ENCODE measurements around the gene SLC31A1. TPM values are rescaled to one million over a fixed set of nuclear protein-coding genes. Genes with fewer than 3 reads are reported as not detected.

SLC31A1 gene
- total RNA-seq, 1 donor from 2014 or later = 11.4 TPM

DNA sequence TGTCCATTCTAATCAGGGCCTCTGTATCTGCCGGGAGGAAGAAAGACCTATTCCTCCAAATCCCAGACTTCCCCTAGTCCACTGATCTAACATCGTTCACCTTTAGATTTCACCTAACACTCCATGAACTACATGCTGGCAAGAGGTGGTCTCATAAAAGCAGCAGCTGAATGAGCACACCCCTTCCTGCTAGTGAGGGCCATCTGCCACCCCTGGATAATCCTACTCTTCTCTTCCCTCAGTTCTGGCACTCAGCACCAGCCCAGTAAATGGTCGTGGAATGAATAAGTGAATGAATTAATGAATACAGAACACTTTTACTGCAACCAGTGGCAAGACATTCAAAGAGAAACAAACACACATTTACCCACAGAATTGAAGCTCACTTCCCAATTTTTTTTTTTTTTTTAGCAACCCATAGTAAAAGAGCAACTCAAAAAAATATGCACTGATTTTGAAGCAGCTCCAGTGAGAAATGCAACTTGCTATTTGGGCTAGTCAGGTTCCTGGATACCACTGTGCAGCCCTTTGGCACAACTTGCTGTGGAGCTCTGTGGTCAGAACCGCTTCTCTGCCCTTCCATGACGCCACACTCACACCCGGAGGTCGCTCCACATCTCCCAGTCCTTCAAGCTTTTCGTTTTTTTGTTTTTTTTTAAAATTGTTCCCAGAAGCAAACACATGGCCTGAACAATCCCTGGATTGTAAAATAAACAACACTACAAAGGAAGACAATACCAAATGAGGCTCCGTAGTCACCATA is 75.6 kb downstream of the SLC31A1 start:
- intact Hi-C loops (cut with micrococcal nuclease) = no loop called here
- DNase-seq = no peak
- no peak for ATAC-seq

GRCh38 chr9:113298311-113298710 is 77.0 kb downstream of the SLC31A1 start:
- DNase-seq (no peak), ATAC-seq (no peak)
- intact Hi-C loops (cut with micrococcal nuclease) = no loop called here

GRCh38 chr9:113298924-113299770 is 77.8 kb downstream of the SLC31A1 start:
- ATAC-seq (no peak), DNase-seq (no peak)
- intact Hi-C loops (cut with micrococcal nuclease) = no loop called here

- intact Hi-C loops (cut with micrococcal nuclease) = no loop called here
- DNase-seq (no peak), ATAC-seq (no peak)
These were observed 78.5 kb downstream of the SLC31A1 start for GRCh38 chr9:113299800-113300292.

- DNase-seq (no peak), ATAC-seq (no peak)
- intact Hi-C loops (cut with micrococcal nuclease) = no loop called here
These were observed 80.2 kb downstream of the SLC31A1 start for GRCh38 chr9:113301548-113301947.

DNA sequence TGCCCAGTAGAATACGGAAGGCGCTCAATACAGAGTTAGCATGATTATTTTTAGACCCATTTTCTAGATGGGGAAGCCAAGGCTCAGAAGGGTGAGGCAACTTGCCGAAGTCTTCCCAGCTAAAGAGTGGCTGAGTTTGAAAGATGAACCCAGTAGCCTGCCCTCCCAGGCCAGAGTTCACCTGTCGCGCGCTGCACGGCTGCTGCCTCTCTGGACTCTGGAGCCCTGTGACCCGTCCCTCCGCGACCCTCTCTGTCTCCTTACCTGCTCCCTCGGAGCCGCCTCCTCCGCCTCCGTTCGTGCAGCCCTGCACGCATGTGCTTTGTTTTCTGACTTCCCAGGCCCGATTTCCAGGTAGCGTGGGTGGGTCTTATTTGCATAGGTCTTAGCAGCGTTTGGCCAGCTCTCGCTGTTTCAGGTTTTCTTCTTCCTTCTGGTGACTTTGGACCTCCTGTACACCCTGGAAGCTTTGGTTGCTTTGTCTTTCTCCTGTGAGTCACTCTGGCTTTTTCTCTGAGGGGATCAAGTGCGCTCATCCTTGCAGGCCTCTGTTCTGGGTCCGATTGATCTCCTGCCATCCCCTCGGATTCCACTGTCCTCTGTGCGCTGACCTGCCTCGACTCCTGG is 81.6 kb downstream of the SLC31A1 start, which contains the start of gene RNF183:
Gene RNF183 (minus strand): TSS at position 585 of the 627 bp plus-strand sequence. CDS start 5,192 bp downstream, outside the sequence.
- ATAC-seq (no peak), DNase-seq (no peak)
- intact Hi-C loops (cut with micrococcal nuclease) = no loop called here

GRCh38 chr9:113306566-113306965 is 85.2 kb downstream of the SLC31A1 start:
- DNase-seq (no peak), ATAC-seq (no peak)
- intact Hi-C loops (cut with micrococcal nuclease) = no loop called here

GRCh38 chr9:113307396-113307975 is 86.1 kb downstream of the SLC31A1 start:
- ATAC-seq (no peak), DNase-seq (no peak)
- intact Hi-C loops (cut with micrococcal nuclease) = no loop called here

DNA sequence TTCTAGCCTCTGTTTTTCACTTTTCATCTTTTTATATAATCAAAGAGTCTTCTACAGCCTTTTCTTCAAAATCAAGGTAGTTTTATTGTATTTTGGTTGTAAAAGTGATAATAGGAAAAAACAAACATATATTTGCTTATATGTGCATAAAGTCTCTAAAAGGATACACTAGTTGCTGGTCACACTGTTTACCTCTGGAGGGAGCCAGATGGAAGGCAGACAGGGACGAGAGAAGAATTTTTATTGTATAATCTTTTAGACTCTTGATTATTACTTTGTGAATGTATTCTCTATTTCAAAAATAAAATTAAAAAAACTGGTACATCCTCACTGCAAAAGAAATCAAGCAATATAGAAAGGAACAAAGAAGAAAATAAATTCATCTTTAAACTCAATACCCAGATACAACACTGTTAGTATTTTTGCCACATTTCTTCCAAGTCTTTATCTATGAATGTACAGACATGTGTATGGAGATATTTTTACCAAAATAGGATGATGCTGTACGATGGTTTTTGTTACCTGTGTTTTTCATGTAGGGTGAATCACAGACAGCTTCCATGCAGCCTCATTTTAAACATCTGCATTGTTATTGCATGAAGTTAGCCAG is 88.0 kb downstream of the SLC31A1 start:
- ATAC-seq (peak; percentile 67), DNase-seq (no peak)
- intact Hi-C loops (cut with micrococcal nuclease) = no loop called here

GRCh38 chr9:113310538-113310937 is 89.2 kb downstream of the SLC31A1 start:
- DNase-seq = no peak
- intact Hi-C loops (cut with micrococcal nuclease) = no loop called here
- peak; percentile 80 for ATAC-seq

DNA sequence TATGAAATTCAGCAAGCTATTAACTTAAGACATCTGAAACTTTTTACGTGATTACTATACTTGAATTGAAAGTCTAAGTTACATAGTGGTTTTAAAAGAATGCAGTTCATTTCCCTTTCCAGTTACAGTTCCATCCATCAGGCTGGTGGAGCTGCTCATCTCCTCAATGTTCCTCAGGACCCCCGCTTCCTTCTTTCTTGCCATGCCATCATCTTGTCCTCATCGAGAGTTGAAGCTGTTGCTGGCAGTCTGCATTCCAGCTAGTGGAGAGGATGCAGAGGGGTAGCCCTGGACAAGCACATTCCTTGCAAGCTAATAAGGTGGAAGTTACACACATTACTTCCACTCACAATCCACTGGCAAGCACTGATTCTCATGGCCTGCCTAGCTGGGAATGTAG is 90.6 kb downstream of the SLC31A1 start:
- ATAC-seq = no peak
- DNase-seq = no peak
- intact Hi-C loops (cut with micrococcal nuclease) = no loop called here

- intact Hi-C loops (cut with micrococcal nuclease) = no loop called here
- DNase-seq (no peak), ATAC-seq (no peak)
These were observed 91.9 kb downstream of the SLC31A1 start for GRCh38 chr9:113313261-113313660.

Other genes with a start within 250 kb of the SLC31A1 start
- 4.3 TPM for gene ZNF883, start 209.4 kb upstream of the SLC31A1 start, total RNA-seq
- 0.82 TPM for gene ZFP37, start 164.8 kb upstream of the SLC31A1 start, total RNA-seq
- gene SLC31A2, start 70.5 kb upstream of the SLC31A1 start, total RNA-seq = 13.9 TPM
- 21.4 TPM for gene FKBP15, start 267 bp upstream of the SLC31A1 start, total RNA-seq
- 34.9 TPM for gene CDC26, start 54.0 kb downstream of the SLC31A1 start, total RNA-seq
- gene PRPF4, start 54.1 kb downstream of the SLC31A1 start, total RNA-seq = 11.7 TPM
- gene RNF183, start 81.8 kb downstream of the SLC31A1 start, total RNA-seq = not detected
- 12.9 TPM for gene WDR31, start 118.7 kb downstream of the SLC31A1 start, total RNA-seq
- 0.37 TPM for gene BSPRY, start 128.0 kb downstream of the SLC31A1 start, total RNA-seq
- 9.9 TPM for gene HDHD3, start 155.4 kb downstream of the SLC31A1 start, total RNA-seq
- gene ALAD, start 179.7 kb downstream of the SLC31A1 start, total RNA-seq = 117 TPM
- 25.1 TPM for gene POLE3, start 189.1 kb downstream of the SLC31A1 start, total RNA-seq
- gene C9orf43, start 189.2 kb downstream of the SLC31A1 start, total RNA-seq = 0.12 TPM
- gene RGS3, start 242.2 kb downstream of the SLC31A1 start, total RNA-seq = 115 TPM